WTC11 (cell line): ENCODE results near the gene ZNF664. TPM values are rescaled to one million over a fixed set of nuclear protein-coding genes. Genes with fewer than 3 reads are reported as not detected.

Experiments used
- ATAC-seq: fragments of 200-7000 bp; cut with Tn5 transposase; 2 replicates; pipeline ENCODE4 v1.10.0; 2021; ENCODE audit warnings: mild to moderate bottlenecking, moderate library complexity
- CTCF ChIA-PET: fragments of 300-600 bp; sonication (Branson Sonifier 250); formaldehyde crosslinking; loops from one replicate; lab custom pipeline; 2021; ENCODE audit warnings: antibody characterized with exemption; lab: Charles Lee
- POLR2A ChIA-PET: fragments of 350-600 bp; sonication (Branson Sonifier 250); formaldehyde crosslinking; loops from one replicate; lab custom pipeline; 2021; ENCODE audit warnings: antibody characterized with exemption; lab: Charles Lee
- DNase-seq: peaks from one replicate; pipeline ENCODE4 v3.0.0; 2021; ENCODE audit warnings: low spot score
- H3K27ac Mint-ChIP-seq: 2 replicates; pipeline ENCODE4 v1.8.0; 2021; ENCODE audit warnings: mixed read lengths
- H3K27me3 Mint-ChIP-seq: 2 replicates; pipeline ENCODE4 v1.8.0; 2021; ENCODE audit warnings: low read depth, mild to moderate bottlenecking, moderate library complexity, mixed read lengths
- H3K36me3 Mint-ChIP-seq: 2 replicates; pipeline ENCODE4 v1.8.0; 2021; ENCODE audit warnings: mixed read lengths
- H3K4me1 Mint-ChIP-seq: 2 replicates; pipeline ENCODE4 v1.8.0; 2022; ENCODE audit warnings: mixed read lengths
- H3K4me3 Mint-ChIP-seq: 2 replicates; pipeline ENCODE4 v1.8.0; 2021; ENCODE audit warnings: mild to moderate bottlenecking, moderate library complexity, mixed read lengths
- H3K9me3 Mint-ChIP-seq: 2 replicates; pipeline ENCODE4 v1.8.0; 2021; ENCODE audit warnings: mixed read lengths
- ATF2 ChIP-seq: sonication (generic); formaldehyde crosslinking; IDR thresholded peaks from 2 replicates; pipeline ENCODE4 v1.8.1; 2022; ENCODE audit warnings: low read depth, missing genetic modification reagents, borderline replicate concordance
- EMX1 ChIP-seq: fragments of 250-450 bp; sonication (Bioruptor Pico); IDR thresholded peaks from 2 replicates; pipeline ENCODE4 v1.8.0; 2021; ENCODE audit warnings: mild to moderate bottlenecking
- ESRRA ChIP-seq: sonication (generic); formaldehyde crosslinking; IDR thresholded peaks from 2 replicates; pipeline ENCODE4 v1.8.1; 2022; ENCODE audit warnings: mild to moderate bottlenecking, missing genetic modification reagents, borderline replicate concordance
- FOXJ3 ChIP-seq: sonication (generic); formaldehyde crosslinking; IDR thresholded peaks from 2 replicates; pipeline ENCODE4 v1.9.0; 2021; ENCODE audit warnings: missing genetic modification reagents, mild to moderate bottlenecking, borderline replicate concordance
- GTF2I ChIP-seq: fragments of 250-450 bp; sonication (Bioruptor Pico); conservative IDR thresholded peaks from 2 replicates; pipeline ENCODE4 v1.4.0; 2021; ENCODE audit warnings: mild to moderate bottlenecking
- MAX ChIP-seq: sonication (generic); formaldehyde crosslinking; IDR thresholded peaks from 2 replicates; pipeline ENCODE4 v1.8.0; 2022; ENCODE audit warnings: mild to moderate bottlenecking, missing genetic modification reagents
- MLX ChIP-seq: sonication (generic); formaldehyde crosslinking; IDR thresholded peaks from 2 replicates; pipeline ENCODE4 v1.8.1; 2023; ENCODE audit warnings: mild to moderate bottlenecking, missing genetic modification reagents, moderate library complexity
- NFYB ChIP-seq: sonication (generic); formaldehyde crosslinking; conservative IDR thresholded peaks from 2 replicates; pipeline ENCODE4 v1.8.0; 2022; ENCODE audit warnings: low read depth, missing genetic modification reagents
- NR1H2 ChIP-seq: sonication (generic); formaldehyde crosslinking; IDR thresholded peaks from 2 replicates; pipeline ENCODE4 v1.9.0; 2021; ENCODE audit warnings: mild to moderate bottlenecking, moderate library complexity, missing genetic modification reagents
- NR2C2 ChIP-seq: sonication (generic); formaldehyde crosslinking; IDR thresholded peaks from 2 replicates; pipeline ENCODE4 v1.8.0; 2022; ENCODE audit warnings: mild to moderate bottlenecking, missing genetic modification reagents
- SMAD4 ChIP-seq: sonication (generic); formaldehyde crosslinking; IDR thresholded peaks from 2 replicates; pipeline ENCODE4 v1.8.0; 2022; ENCODE audit warnings: mild to moderate bottlenecking, missing genetic modification reagents
- SP1 ChIP-seq: sonication (generic); formaldehyde crosslinking; conservative IDR thresholded peaks from 2 replicates; pipeline ENCODE4 v1.8.1; 2022; ENCODE audit warnings: missing genetic modification reagents
- TEAD1 ChIP-seq: sonication (generic); formaldehyde crosslinking; IDR thresholded peaks from 2 replicates; pipeline ENCODE4 v1.8.0; 2022; ENCODE audit warnings: mild to moderate bottlenecking, missing genetic modification reagents
- ZNF121 ChIP-seq: sonication (generic); formaldehyde crosslinking; IDR thresholded peaks from 2 replicates; pipeline ENCODE4 v1.8.0; 2023; ENCODE audit warnings: missing genetic modification reagents
- ZNF423 ChIP-seq: fragments of 250-450 bp; sonication (Bioruptor Pico); IDR thresholded peaks from 2 replicates; pipeline ENCODE4 v2.1.2; 2022; ENCODE audit warnings: mild to moderate bottlenecking, moderate library complexity
- ZNF512 ChIP-seq: sonication (generic); formaldehyde crosslinking; IDR thresholded peaks from 2 replicates; pipeline ENCODE4 v1.8.1; 2022; ENCODE audit warnings: missing genetic modification reagents, borderline replicate concordance
- total RNA-seq: library from RNA; stranded (reverse); gene quantifications from 3 replicates; pipeline ENCODE4 v1.2.3, GENCODE V29; 2021
- TF ChIP-seq, protein P1 (sequence below): sonication (generic); formaldehyde crosslinking; IDR thresholded peaks from 2 replicates; pipeline ENCODE4 v1.8.1; 2023; ENCODE audit warnings: mild to moderate bottlenecking, missing genetic modification reagents
- TF ChIP-seq, protein P2 (sequence below): sonication (generic); formaldehyde crosslinking; IDR thresholded peaks from 2 replicates; pipeline ENCODE4 v1.8.0; 2022; ENCODE audit warnings: missing genetic modification reagents
- TF ChIP-seq, protein P3 (sequence below): sonication (generic); formaldehyde crosslinking; IDR thresholded peaks from 2 replicates; pipeline ENCODE4 v1.8.0; 2022; ENCODE audit warnings: mild to moderate bottlenecking, missing genetic modification reagents
- TF ChIP-seq, protein P4 (sequence below): sonication (generic); formaldehyde crosslinking; IDR thresholded peaks from 2 replicates; pipeline ENCODE4 v1.8.0; 2023; ENCODE audit warnings: missing genetic modification reagents

Gene ZNF664
- total RNA-seq, 1 experiment from 2014 or later: 61.7 TPM

DNA sequence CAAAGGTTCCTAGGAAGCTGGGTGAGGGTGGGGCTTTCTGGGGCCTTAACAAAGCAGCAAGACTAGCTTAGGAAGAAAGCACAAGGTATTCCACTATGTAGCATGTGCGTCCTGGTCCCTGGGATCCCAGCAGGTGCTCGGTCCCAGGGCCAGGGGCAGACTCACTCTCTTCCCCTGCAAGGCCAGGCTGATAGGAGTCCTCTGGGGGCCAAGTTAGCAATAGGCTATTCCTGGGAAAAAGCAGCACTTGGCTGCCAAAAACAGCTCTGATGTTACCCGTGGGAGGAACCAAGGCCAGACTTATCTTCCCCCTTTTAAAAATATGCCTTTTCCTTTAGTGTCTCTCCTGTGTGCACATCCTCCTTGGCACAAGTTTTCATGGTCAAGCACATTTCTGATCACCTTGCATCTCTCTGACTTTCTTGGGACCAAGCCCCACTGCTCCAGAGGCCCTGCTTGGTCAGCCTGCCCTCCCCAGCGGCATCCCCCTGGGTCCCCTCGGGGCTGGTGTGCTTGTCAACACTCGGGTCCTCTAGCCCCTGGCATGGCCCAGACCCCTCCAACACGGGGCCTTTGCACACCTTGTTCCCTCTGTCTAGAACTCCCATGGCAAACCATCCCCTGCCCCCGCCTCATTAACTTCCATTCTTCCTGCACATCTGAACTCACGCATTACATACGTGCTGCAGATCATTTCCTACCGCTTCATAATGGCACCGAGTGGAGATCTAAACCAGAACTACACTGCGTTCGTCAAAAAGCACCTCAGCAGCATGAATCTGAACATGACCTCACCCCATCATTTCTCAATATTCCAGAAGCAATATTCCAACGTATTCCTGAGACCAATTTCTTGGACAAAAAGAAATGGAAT, 22.3 kb upstream of the ZNF664 start:
- H3K27ac Mint-ChIP-seq: no peak overlapping the region
- POLR2A ChIA-PET: no interaction called here
- TF ChIP-seq, protein P1, sequence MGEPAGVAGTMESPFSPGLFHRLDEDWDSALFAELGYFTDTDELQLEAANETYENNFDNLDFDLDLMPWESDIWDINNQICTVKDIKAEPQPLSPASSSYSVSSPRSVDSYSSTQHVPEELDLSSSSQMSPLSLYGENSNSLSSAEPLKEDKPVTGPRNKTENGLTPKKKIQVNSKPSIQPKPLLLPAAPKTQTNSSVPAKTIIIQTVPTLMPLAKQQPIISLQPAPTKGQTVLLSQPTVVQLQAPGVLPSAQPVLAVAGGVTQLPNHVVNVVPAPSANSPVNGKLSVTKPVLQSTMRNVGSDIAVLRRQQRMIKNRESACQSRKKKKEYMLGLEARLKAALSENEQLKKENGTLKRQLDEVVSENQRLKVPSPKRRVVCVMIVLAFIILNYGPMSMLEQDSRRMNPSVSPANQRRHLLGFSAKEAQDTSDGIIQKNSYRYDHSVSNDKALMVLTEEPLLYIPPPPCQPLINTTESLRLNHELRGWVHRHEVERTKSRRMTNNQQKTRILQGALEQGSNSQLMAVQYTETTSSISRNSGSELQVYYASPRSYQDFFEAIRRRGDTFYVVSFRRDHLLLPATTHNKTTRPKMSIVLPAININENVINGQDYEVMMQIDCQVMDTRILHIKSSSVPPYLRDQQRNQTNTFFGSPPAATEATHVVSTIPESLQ (CRISPR knock-in tag): no peak
- TF ChIP-seq, protein P2, sequence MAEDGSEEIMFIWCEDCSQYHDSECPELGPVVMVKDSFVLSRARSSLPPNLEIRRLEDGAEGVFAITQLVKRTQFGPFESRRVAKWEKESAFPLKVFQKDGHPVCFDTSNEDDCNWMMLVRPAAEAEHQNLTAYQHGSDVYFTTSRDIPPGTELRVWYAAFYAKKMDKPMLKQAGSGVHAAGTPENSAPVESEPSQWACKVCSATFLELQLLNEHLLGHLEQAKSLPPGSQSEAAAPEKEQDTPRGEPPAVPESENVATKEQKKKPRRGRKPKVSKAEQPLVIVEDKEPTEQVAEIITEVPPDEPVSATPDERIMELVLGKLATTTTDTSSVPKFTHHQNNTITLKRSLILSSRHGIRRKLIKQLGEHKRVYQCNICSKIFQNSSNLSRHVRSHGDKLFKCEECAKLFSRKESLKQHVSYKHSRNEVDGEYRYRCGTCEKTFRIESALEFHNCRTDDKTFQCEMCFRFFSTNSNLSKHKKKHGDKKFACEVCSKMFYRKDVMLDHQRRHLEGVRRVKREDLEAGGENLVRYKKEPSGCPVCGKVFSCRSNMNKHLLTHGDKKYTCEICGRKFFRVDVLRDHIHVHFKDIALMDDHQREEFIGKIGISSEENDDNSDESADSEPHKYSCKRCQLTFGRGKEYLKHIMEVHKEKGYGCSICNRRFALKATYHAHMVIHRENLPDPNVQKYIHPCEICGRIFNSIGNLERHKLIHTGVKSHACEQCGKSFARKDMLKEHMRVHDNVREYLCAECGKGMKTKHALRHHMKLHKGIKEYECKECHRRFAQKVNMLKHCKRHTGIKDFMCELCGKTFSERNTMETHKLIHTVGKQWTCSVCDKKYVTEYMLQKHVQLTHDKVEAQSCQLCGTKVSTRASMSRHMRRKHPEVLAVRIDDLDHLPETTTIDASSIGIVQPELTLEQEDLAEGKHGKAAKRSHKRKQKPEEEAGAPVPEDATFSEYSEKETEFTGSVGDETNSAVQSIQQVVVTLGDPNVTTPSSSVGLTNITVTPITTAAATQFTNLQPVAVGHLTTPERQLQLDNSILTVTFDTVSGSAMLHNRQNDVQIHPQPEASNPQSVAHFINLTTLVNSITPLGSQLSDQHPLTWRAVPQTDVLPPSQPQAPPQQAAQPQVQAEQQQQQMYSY (CRISPR knock-in tag): no peak
- no peak for TF ChIP-seq ZNF512 (CRISPR knock-in tag)
- TF ChIP-seq TEAD1 (CRISPR knock-in tag): no peak
- no peak for TF ChIP-seq SP1 (CRISPR knock-in tag)
- TF ChIP-seq, protein P3, sequence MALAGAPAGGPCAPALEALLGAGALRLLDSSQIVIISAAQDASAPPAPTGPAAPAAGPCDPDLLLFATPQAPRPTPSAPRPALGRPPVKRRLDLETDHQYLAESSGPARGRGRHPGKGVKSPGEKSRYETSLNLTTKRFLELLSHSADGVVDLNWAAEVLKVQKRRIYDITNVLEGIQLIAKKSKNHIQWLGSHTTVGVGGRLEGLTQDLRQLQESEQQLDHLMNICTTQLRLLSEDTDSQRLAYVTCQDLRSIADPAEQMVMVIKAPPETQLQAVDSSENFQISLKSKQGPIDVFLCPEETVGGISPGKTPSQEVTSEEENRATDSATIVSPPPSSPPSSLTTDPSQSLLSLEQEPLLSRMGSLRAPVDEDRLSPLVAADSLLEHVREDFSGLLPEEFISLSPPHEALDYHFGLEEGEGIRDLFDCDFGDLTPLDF (CRISPR knock-in tag): no peak
- TF ChIP-seq EMX1 (CRISPR knock-in tag): no peak
- no peak for TF ChIP-seq FOXJ3 (CRISPR knock-in tag)
- TF ChIP-seq SMAD4 (CRISPR knock-in tag): no peak
- no peak for TF ChIP-seq ESRRA (CRISPR knock-in tag)
- no peak for TF ChIP-seq NFYB
- TF ChIP-seq GTF2I (CRISPR knock-in tag): no peak
- TF ChIP-seq ATF2 (CRISPR knock-in tag): no peak
- no peak for TF ChIP-seq ZNF423 (CRISPR knock-in tag)
- no peak for TF ChIP-seq NR2C2
- TF ChIP-seq, protein P4, sequence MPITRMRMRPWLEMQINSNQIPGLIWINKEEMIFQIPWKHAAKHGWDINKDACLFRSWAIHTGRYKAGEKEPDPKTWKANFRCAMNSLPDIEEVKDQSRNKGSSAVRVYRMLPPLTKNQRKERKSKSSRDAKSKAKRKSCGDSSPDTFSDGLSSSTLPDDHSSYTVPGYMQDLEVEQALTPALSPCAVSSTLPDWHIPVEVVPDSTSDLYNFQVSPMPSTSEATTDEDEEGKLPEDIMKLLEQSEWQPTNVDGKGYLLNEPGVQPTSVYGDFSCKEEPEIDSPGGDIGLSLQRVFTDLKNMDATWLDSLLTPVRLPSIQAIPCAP (CRISPR knock-in tag): no peak
- TF ChIP-seq NR1H2: no peak
- TF ChIP-seq MAX (CRISPR knock-in tag): no peak
- TF ChIP-seq MLX (CRISPR knock-in tag): no peak
- TF ChIP-seq ZNF121 (CRISPR knock-in tag): no peak
- no peak for ATAC-seq
- no peak overlapping the region for H3K4me3 Mint-ChIP-seq
- H3K9me3 Mint-ChIP-seq: no peaks in the 10 kb centered on the region
- CTCF ChIA-PET: interaction anchor here (0.5 kb wide), 1 partner anchor 52 kb away, joined by 4 read pairs; no protein-coding TSS in a partner anchor
- no peak for DNase-seq
- no peaks in the 10 kb centered on the region for H3K4me1 Mint-ChIP-seq
- peaks cover 42% of the 10 kb centered on the region for H3K27me3 Mint-ChIP-seq
- no peaks in the 10 kb centered on the region for H3K36me3 Mint-ChIP-seq
